ENCODE measurements around the gene WDR70.
"Not testable (repeated sequence)": the region's sequence is repeated elsewhere in the genome, so short reads cannot be mapped to it uniquely, and the experiment has no call there.

WDR70 gene

DNA sequence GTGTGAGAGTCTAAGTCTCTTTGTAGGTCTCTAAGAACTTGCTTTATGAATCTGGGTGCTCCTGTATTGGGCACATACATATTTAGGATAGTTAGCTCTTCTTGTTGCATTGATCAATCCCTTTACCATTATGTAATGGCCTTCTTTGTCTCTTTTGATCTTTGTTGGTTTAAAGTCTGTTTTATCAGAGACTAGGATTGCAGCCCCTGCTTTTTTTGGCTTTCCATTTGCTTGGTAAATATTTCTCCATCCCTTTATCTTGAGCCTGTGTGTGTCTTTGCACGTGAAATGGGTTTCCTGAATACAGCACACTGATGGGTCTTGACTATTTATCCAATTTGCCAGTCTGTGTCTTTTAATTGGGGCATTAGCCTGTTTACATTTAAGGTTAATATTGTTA lies 275.4 kb downstream of the WDR70 start:
- DNase-seq = not testable (repeated sequence)

- no peak for DNase-seq
Measured at GRCh38 chr5:37657046-37657445, 277.9 kb downstream of the WDR70 start.

GRCh38 chr5:37658440-37658839 lies 279.3 kb downstream of the WDR70 start:
- DNase-seq = no peak

- no peak for DNase-seq
Measured at GRCh38 chr5:37660319-37660718, 281.2 kb downstream of the WDR70 start.

DNA sequence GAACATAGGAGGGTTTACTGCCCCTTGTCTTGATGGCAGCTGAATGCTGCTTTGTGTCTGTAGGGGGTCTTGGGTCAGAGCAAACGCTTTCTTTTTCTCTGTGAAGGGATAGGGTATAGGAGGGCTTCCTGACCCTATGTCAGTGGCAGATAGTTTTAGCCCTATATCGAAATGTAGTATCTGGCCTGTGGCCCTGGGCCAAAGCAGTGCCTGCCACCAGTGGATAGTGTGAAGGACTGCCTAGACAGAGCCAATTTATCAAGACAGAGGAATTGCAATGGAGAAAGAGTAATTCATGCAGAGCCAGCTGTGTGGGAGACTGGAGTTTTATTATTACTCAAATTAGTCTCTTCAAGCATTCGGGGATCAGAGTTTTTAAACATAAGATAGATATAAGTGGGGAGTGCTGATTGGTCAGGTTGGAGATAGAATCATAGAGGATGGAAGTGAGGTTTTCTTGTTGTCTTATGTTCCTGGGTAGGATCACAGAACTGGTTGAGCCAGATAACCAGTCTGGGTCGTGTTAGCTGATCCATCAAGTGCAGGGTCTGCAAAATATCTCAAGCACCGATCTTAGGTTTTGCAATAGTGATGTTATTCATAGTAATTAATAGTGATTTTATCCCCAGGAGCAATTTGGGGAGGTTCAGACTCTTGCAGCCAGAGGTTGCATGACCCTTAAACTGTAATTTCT lies 282.3 kb downstream of the WDR70 start:
- DNase-seq = no peak

DNA sequence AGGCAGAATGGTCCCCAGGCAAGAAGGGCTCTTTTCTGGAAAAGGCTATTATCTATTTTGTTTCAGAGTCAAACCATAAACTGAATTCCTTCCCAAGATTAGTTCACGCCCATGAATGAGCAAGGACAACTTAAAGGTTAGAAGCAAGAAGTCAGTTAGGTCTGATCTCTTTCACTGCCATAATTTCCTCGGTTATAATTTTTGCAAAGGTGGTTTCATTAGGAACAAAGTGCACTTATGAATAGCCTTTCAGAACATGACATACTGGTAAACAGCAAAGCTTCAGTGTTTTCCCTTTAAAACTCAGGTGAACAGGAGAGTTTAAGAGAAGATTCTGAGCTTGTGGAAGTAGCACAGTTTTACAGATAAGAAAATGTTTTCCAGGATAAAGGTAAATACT lies 282.8 kb downstream of the WDR70 start:
- DNase-seq = no peak

DNA sequence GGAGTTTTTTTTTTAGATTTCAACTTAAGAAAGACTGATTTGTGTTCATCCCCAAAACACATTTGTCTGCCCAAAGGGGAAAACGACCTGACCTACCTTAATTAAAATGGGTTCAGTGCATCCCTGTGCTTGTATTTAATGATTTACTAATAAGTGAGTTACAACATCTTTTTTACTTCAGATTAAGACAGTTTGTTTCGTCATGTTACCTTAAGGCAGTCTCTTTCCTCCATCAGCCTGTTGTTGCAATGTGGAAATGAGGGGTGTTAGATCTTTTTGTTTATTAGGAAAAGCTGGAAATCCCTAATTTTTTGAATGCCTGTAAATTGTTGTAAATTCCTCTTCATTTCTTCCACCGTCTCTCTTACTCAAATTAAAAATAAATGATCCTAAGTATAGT lies 283.2 kb downstream of the WDR70 start:
- DNase-seq = no peak

DNA sequence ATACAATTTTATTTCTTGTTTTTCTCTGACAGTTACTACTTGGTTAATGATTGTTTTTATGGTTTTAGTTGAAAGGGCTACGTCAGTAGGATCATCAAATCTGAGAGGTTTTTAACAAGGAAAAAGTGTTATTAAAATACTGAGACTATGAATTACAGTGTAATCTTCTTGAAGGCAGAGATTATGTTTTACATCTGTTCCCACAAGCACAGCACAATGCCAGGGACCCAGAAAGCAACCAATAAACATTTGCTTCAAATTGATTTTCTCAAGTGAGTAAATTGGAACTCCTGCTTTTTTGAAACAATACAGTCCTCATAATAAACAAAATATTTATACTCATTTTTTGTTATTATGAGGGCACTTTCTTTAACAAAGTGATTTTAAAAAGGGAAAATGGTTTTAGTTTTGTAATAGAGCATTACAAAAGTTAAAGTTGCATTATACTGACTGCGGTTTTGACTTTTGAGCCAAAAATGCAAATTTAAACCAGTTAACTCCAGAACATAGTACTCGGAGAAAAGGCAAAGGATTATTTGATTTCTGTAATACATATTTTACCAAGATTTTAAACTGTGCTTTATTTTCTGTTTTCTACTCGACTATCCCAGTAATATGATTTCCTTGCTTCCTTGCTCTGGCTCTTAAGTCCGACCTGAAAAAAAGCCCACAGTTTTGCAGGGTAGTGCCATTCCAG lies 283.8 kb downstream of the WDR70 start:
- no peak for DNase-seq

DNA sequence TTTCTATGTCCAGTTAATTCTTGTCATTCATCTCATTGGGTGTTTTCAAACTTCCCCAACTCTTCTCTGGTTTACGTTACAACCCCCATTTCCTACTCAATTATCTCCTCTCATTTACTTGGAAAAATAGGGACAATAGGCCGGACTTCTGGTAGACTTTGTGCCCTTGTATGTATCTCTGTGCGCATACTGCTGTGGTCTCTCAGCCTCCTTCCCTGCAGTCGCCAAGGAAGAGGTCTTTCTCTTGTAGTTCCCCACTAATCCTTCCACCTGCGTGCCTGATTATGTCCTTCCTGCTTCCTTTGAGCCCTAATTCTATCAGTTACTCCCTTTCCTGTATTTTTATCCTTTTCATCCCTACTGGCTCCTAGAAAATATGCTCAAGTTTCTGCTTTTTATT lies 284.4 kb downstream of the WDR70 start:
- no peak for DNase-seq

- DNase-seq = no peak
Measured at GRCh38 chr5:37664551-37664950, 285.4 kb downstream of the WDR70 start.

DNA sequence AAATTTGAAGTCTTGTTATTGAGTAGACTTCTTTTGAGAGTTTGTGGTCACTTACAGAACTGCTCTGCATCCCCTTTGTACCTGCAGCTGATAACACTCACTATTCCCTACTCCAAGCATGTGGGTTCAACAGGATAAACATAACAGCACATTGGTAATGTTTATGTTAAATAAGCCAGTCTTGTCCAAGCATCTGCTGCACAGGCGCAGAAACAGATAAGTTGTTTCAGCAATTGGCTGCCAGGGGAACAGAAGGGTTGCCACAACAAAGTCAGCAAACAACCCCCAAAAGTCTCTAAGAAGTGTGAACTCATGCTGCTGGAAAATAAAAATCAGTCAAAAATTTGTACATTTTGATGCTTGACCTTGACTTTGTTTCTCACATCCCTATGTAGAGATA lies 286.2 kb downstream of the WDR70 start:
- no peak for DNase-seq

DNA sequence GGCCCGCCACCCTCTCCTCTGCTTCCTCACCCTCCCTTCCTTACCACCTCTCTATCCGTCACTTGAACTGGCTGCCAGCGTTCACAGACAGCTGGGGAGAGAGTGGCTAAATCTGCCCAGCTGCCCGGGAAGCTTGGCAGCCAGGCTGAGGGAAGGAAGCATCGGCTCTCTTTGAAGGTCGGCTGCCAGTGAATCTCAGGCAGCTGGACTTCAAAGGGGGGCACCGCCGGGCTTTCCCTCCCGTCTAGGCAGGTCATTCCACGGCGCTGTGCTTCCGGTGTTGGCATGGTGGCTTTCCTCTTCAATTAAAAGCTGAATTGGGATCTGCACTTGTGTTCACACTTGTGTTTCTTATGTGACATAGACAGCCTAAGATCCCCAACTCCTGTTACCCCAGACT lies 286.8 kb downstream of the WDR70 start:
- peak; percentile 51 for DNase-seq

DNA sequence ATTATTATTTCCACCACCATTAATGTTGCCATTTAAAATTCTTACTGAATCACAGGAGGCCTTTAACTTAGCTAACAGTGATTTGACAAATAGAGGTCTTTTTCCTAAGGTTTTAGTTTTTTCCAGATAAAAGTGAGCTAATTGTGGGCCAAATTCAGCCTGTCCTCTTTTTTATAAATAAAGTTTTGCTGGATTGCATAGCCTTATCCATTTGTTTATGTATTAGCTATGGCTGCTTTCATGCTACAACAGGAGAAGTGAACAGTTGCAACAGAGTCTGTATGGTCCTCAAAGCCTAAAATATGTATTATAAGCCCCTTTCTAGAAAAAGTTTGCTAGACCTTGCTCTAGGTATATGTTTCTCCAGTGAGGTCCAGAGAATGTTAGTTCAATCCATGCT lies 288.3 kb downstream of the WDR70 start:
- DNase-seq = no peak

DNA sequence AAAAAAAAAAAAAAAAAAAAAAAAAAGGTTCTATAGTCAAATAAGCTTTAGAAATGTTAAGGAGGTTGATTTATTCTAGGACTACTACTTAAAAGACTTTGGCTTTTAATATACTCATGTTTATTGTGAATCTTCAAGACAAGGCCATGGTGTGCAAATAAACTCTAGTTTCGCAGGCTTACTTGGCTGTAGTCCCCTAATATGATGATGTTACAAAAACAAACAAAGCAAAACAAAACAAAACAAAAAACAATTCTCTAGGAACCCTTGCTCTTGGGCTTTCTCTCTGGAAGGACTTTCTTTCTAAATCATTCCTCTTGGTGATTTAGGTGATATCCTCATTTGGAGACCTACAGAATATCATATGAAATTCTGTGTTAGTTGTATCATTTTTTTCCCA lies 288.7 kb downstream of the WDR70 start:
- DNase-seq = no peak

DNA sequence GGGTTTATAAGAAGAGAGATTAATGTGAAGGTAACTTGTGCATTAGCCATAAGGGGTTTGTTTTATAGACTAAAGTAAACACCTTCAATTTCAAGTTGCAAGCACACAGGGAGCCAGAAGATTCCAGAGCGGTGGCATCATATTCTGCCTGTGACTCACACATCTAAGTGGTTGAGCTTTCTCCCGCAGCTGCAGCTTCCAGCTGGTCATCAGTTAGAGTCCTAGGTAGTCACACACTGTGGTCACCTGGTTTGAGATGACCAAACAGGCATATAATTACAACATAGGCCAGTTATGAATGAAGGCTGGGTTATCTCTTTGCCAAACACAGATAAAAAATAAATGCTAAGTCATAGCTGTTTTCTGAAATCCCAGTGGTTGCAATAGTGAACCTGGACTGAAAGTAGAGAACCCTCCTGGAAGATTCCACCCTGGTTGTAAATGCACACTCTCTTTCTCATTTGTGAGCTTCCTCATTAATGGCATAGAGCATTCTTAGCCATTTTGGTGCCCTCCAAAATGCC lies 289.5 kb downstream of the WDR70 start:
- peak; percentile 20 for DNase-seq

DNA sequence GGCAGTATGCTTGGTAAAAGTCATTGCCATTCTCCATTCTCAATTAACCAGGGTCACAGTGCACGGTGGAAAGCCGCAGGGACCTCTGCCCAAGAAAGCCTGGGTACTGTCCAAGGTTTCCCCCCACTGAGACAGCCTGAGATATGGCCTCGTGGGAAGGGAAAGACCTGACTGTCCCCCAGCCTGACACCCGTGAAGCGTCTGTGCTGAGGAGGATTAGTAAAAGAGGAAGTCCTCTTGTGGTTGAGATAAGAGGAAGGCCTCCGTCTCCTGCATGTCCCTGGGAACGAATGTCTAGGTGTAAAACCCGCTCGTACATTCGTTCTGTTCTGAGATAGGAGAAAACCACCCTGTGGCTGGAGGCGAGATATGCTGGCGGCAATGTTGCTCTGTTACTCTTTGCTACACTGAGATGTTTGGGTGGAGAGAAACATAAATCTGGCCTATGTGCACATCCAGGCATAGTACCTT lies 293.0 kb downstream of the WDR70 start:
- DNase-seq = not testable (repeated sequence)

DNA sequence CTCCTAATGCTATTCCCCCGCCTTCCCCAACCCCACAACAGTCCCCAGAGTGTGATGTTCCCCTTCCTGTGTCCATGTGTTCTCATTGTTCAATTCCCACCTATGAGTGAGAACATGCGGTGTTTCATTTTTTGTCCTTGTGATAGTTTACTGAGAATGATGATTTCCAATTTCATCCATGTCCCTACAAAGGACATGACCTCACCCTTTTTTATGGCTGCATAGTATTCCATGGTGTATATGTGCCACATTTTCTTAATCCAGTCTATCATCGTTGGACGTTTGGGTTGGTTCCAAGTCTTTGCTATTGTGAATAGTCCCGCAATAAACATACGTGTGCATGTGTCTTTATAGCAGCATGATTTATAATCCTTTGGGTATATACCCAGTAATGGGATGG lies 295.2 kb downstream of the WDR70 start:
- DNase-seq = not testable (repeated sequence)

DNA sequence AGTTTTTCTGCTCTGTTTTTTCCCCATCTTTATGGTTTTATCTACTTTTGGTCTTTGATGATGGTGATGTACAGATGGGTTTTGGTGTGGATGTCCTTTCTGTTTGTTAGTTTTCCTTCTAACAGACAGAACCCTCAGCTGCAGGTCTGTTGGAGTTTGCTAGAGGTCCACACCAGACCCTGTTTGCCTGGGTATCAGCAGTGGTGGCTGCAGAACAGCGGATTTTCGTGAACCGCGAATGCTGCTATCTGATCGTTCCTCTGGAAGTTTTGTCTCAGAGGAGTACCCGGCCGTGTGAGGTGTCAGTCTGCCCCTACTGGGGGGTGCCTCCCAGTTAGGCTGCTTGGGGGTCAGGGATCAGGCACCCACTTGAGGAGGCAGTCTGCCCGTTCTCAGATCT lies 300.2 kb downstream of the WDR70 start:
- DNase-seq = not testable (repeated sequence)

DNA sequence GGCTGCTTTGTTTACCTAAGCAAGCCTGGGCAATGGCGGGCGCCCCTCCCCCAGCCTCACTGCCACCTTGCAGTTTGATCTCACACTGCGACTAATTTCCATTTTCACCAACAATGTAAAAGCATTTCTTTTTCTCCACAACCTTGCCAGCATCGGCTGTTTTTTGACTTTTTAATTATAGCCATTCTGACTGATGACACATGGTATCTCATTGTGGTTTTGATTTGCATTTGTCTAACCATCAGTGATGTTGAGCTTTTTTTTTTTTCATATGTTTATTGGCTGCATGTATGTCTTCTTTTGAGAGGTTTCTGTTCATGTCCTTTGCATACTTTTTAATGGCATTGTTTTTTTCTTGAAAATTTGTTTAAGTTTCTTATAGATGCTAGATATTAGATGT lies 300.8 kb downstream of the WDR70 start:
- DNase-seq = not testable (repeated sequence)

- DNase-seq = no peak
Measured at GRCh38 chr5:37683072-37683471, 304.0 kb downstream of the WDR70 start.

DNA sequence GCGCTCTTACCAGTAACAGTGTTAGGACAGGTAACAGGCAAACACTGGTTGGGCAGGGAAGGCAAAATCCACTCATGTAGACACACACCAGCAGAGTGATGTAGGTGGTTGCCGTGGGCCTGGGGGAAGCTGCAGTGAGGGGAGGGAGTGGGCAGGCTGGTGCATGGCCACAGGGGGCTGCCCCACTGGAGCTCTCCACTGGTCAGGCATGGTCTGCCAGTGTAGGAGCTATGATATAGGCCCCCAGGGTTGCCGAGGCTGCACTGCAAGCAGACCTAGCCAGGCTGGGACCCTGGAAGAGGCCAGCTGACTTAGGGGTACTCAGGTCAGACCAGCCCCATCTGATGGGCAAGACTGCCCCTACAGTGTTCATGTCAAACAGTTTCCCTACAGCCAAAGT lies 306.1 kb downstream of the WDR70 start:
- DNase-seq = no peak

GRCh38 chr5:37685816-37686215 lies 306.7 kb downstream of the WDR70 start:
- no peak for DNase-seq

GRCh38 chr5:37688925-37689324 lies 309.8 kb downstream of the WDR70 start:
- not testable (repeated sequence) for DNase-seq

DNA sequence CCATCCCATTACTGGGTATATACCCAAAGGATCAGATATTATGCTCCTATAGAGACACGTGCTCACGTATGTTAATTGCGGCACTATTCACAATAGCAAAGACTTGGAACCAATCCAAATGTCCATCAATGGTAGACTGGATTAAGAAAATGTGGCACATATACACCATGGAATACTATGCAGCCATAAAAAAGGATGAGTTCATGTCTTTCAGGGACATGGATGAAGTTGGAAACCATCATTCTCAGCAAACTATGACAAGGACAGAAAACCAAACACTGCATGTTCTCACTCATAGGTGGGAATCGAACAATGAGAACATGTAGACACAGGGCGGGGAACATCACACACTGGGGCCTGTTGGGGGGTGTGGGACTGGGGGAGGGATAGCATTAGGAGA lies 315.2 kb downstream of the WDR70 start:
- DNase-seq = not testable (repeated sequence)

Measured in eye (tissue), 1 donor.